Activated naive CD4-positive, alpha-beta T cell treated with anti-CD3 and anti-CD28 coated beads, Interleukin-2, amount 50 U/mL, for 16 hours (primary cell): ENCODE data around the gene CYP2A13.
"Not testable (repeated sequence)": the region's sequence is repeated elsewhere in the genome, so short reads cannot be mapped to it uniquely, and the experiment has no call there.

Experiments
- DNase-seq: peaks from one replicate; pipeline ENCODE4 v3.0.0-alpha.2; 2020

Gene CYP2A13

DNA sequence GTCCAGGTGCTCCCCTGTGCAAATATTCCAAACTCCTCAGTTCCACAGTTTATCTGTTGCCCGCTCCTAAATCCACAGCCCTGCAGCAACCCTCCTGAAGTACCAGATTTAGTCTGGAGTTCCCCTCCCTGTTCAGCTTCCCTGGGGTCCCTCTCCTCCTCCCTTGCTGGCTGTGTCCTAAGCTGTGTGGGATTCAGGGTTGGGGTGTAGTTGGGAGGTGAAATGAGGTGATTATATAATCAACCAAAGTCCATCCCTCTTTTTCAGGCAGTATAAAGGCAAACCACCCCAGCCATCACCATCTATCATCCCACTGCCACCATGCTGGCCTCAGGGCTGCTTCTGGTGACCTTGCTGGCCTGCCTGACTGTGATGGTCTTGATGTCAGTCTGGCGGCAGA lies at the start of gene CYP2A13:
CYP2A13 (plus strand) TSS at position 301 of the 400 bp plus-strand sequence; CDS start at position 322, 21 bp downstream.
- DNase-seq = no peak

DNA sequence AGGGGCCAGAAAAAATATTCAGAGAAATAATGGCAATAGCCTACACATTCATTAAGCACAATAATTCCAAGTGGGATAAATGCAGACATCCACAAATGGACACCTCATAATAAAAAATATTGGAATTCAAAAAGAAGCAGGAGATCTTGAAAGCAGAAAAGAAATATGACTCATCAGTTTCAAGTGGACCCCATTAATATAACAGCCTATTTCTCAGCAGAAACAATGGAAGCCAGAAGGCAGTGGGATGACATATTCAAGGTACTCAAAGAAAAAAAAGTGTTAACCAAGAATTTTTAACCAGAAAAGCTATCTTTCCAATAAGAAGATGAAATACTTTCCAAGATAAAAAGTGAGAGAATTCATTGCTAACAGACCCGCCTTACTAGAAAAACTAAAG lies 48.4 kb upstream of the CYP2A13 start:
- DNase-seq = no peak

DNA sequence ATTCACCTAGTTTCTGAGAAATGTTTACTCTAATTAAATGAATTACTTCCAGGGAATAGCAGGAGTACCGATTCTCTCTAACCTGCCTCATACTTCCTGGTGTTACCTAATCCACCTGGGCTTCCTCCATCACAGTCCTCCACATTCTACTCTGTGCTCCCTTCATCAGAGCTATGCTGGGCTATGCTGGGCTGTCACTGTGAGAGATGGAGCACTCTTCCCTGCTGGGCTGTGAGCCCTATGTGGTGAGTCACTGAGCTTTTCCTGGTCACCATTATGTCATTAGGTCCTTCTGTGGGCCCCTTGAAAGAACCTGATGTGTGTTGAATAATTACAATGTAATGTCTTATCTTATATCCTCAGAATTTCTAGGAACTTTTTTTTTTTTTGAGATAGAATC lies 43.2 kb upstream of the CYP2A13 start:
- DNase-seq = not testable (repeated sequence)

DNA sequence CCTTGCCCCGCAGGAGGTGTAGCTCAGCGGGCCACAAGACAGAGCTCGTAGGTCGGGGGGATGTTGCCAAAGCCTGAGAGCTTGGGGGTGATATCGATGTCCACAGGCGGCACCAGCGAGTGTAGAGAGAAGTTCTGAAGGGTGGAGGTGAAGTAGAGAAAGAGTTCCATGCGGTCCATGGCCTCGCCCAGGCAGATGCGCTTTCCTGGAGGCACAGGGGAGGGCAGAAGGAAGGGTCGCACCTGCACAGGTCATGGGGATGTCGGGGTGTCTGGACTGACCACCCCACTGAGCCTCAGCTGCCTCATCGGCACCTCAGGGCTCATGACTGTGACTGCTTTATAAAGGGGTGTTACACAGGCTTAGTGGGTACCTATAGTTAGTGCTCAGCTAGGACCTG lies 37.8 kb upstream of the CYP2A13 start:
- DNase-seq = no peak

DNA sequence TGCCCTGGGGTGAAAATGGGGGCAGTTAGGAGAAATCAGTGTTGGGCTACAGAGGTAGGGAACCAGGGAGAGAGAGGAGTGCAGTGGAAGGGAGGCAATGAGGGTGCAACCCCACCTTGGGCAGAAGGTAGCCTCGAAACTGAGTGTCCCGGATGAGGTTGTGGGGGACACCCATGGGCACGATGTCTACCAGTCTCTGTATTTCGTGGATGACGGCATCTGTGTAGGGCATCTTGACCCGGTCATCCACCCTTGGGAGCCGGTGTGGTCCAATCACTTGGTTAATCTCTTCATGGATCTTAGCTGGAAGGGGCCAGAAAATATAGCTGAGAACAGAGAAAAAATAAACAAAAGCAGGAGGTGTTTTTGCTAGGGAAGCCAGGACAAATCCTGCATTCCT lies 36.1 kb upstream of the CYP2A13 start:
- DNase-seq = not testable (repeated sequence)

- DNase-seq = not testable (repeated sequence)
Measured at GRCh38 chr19:41053331-41053730, 34.9 kb upstream of the CYP2A13 start.

DNA sequence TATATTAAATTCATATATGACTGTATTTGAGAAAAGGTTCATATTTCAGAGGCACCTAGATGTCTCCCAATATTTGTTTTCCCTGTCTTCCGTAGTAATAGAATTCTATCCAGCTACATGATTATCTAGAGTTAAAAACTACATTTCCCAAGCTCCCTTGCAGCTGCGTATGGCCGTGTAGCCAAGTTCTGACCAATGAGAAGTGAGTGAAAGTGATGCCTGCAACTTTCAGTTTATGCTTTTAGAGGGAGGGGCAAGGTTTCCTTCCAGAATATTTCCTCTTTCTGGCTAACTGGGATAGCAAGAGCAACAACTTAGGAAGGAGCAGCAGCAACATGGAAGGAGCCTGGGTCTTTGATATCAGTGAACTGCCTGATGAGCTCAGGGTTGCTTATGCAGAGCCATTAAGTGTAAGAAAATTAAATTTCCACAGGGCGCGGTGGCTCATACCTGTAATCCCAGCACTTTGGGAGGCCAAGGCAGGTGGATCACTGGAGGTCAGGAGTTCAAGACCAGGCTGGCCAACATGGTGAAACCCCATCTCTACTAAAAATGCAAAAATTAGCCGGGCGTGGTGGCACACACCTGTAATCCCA lies 23.2 kb upstream of the CYP2A13 start:
- no peak for DNase-seq

- DNase-seq = no peak
Measured at GRCh38 chr19:41076286-41076685, 12.0 kb upstream of the CYP2A13 start.

DNA sequence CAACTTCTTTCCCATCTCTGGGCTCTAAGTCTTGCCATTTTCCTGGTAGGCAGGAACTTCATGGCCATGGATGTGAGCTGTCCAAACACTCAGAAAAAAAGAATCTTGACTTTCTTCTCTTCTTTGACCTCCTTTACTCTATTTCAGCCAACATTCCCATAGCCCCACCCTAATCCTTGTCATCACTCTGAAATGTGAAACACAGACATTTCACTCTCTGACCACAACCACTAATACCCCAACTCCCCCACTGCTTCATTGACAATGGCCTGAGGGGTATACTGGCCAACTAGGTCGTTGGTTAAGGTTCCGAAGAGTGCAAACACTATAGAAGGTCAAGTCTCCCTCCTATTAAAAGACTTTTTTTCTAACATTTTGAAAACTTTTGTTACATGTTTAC lies 4.7 kb upstream of the CYP2A13 start:
- no peak for DNase-seq

GRCh38 chr19:41085748-41086415 lies 2.4 kb upstream of the CYP2A13 start:
- no peak for DNase-seq

GRCh38 chr19:41089959-41090358 lies 1.7 kb downstream of the CYP2A13 start:
- no peak for DNase-seq

- no peak for DNase-seq
Measured at GRCh38 chr19:41095703-41096102, 7.5 kb downstream of the CYP2A13 start.

DNA sequence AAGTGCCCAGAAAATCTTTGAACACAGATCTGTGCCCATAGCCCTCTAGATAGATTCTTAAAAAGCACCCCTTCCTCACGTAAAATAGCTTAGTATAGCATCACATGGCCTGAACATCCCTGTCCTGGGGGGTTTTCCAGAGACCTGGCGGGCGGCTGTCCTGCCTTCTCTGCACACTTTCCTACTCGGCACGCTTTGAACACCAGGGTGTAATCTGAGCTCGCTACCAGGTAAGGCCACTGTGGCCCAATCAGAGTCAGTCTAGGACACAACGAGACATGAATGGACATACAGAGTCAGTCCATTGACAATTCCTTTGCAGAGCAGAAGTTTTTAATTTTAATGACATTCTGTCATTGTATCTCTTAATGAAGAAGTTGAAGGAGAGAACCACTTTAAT lies 8.1 kb downstream of the CYP2A13 start:
- DNase-seq = no peak

GRCh38 chr19:41097302-41097701 lies 9.1 kb downstream of the CYP2A13 start:
- DNase-seq = no peak

GRCh38 chr19:41098762-41099161 lies 10.5 kb downstream of the CYP2A13 start:
- no peak for DNase-seq

DNA sequence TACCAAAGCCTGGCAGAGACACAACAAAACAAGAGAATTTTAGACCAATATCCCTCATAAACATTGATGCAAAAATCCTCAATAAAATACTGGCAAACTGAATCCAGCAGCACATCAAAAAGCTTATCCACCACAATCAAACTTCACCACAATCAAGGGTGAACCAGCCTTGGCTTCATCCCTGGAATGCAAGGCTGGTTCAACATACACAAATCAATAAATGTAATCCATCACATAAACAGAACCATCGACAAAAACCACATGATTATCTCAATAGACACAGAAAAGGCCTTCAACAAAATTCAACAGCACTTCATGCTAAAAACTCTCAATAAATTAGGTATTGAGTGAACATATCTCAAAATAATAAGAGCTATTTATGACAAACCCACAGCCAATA lies 14.0 kb downstream of the CYP2A13 start:
- DNase-seq = not testable (repeated sequence)

DNA sequence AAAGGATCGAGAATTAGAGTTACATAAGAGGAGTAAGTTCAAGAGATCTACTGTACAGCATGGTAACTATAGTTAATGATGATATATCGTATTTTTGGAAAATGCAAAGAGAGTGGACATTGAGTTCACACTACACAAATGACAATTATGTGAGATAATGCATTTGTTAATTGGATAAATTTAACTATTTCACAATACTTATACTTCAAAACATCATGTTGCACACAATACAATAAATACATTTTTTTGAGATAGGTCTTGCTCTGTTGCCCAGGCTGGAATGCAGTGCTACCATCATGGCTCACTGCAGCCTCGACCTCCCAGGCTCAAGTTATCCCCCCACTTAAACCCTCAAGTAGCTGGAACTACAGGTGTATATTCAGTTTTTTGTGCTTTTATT lies 17.9 kb downstream of the CYP2A13 start:
- DNase-seq = no peak

GRCh38 chr19:41111296-41111695 lies 23.0 kb downstream of the CYP2A13 start:
- DNase-seq = no peak

- no peak for DNase-seq
Measured at GRCh38 chr19:41111750-41112295, 23.6 kb downstream of the CYP2A13 start.

DNA sequence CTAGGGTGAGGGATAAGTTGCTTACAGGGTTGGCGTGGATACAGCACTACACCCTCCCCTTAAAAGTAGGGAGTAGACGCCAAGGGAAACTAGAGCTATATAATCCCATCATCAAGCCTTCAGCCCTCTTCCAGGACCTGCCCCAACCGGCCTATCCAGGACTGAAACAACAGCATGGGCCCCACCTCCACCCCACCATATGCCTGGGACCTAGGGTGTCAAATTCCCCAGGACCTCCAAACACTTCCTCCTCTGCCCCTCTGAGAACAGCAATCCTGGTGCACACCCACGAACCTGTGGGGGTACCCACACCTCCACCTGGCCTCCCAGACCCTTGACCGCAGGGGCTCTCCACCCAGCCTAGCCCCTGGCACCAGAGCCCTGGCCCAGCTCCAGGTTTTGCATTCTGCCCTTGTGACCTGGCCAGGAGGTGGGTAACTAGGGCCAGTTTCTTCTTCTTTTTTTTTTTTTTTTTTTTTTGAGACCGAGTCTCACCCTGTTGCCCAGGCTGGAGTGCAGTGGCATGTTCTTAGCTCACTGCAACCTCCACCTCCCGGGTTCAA lies 24.6 kb downstream of the CYP2A13 start:
- no peak for DNase-seq

- no peak for DNase-seq
Measured at GRCh38 chr19:41114132-41114531, 25.9 kb downstream of the CYP2A13 start, which contains the start of gene CYP2F1. Gene CYP2F1, plus strand, starts transcription at chr19:41114432. Its CDS starts 1,757 bp downstream, at chr19:41116189.

DNA sequence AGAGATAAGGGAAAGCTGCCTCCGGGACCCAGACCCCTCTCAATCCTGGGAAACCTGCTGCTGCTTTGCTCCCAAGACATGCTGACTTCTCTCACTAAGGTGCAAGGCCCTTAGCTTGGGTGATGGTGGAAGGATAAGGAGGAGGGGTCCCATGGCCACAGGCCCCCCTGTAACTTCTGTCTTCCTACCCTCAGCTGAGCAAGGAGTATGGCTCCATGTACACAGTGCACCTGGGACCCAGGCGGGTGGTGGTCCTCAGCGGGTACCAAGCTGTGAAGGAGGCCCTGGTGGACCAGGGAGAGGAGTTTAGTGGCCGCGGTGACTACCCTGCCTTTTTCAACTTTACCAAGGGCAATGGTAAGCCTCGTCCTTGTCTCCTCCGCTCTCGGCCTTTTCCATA lies 28.0 kb downstream of the CYP2A13 start:
- DNase-seq = no peak

DNA sequence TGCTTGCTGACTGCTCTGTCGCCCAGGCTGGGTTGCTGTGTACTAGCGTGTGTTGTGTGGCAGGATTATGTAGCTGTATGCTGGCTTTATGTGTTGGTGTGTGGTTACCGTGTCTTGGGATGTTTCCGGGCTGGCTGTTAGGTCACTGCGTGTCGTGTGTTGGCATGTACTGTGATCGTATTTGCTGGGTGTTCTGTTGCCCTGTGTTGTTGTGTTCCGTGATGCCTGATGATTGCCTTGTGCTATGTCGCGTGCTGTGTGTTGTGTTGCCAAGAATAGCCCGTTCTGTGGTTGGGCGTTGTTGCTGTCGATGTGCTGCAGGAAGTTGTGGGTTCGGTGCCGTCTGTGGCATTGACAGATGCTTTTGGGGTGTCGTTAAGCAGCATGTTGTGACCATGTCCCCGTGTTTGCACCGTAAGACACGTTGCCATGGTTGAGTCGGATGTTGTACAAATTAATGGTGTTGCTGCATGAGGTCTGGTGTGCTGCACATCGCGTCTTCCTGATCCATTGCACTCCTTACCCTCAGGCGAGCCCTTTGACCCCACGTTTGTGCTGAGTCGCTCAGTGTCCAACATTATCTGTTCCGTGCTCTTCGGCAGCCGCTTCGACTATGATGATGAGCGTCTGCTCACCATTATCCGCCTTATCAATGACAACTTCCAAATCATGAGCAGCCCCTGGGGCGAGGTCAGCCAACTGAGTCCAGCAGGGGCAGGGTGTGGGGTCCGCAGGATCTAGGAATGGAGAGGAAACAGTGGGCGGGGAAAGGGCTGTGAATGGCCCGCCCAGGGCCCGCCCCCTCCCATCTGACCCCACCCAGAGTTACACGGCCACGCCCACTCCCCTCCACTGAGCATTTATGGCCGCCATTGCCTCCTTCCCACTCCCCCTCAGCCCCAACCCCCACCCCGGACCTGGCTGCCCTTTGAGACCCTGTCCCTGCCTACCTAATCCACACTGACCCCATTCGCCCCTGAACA lies 33.0 kb downstream of the CYP2A13 start:
- not testable (repeated sequence) for DNase-seq
